NB4 (cell line): Measurements from ENCODE around the gene CCDC187.

Source experiments
- DNase-seq: peaks from one replicate; pipeline ENCODE4 v3.0.0; 2010; ENCODE audit warnings: low read depth
- H3K4me3 ChIP-seq: one replicate; pipeline ENCODE4 v1.5.1; 2011; ENCODE audit warnings: mild to moderate bottlenecking, low read depth, low read length, moderate library complexity
- MYC ChIP-seq: IDR thresholded peaks from 2 replicates; pipeline ENCODE4 v1.6.1; 2011; ENCODE audit warnings: low read depth, low read length
- POLR2A ChIP-seq: IDR thresholded peaks from 2 replicates; pipeline ENCODE4 v1.6.1; 2011; ENCODE audit warnings: mild to moderate bottlenecking; ENCODE audit not compliant: insufficient read length; ENCODE audit errors: extremely low read depth
- TF ChIP-seq, protein P1 (sequence below): IDR thresholded peaks from 2 replicates; pipeline ENCODE4 v1.6.1; 2011; ENCODE audit warnings: low read depth, low read length
- TF ChIP-seq, protein P2 (sequence below): IDR thresholded peaks from one replicate; pipeline ENCODE4 v1.5.1; 2012; ENCODE audit warnings: low read depth, low read length

CCDC187 gene

DNA sequence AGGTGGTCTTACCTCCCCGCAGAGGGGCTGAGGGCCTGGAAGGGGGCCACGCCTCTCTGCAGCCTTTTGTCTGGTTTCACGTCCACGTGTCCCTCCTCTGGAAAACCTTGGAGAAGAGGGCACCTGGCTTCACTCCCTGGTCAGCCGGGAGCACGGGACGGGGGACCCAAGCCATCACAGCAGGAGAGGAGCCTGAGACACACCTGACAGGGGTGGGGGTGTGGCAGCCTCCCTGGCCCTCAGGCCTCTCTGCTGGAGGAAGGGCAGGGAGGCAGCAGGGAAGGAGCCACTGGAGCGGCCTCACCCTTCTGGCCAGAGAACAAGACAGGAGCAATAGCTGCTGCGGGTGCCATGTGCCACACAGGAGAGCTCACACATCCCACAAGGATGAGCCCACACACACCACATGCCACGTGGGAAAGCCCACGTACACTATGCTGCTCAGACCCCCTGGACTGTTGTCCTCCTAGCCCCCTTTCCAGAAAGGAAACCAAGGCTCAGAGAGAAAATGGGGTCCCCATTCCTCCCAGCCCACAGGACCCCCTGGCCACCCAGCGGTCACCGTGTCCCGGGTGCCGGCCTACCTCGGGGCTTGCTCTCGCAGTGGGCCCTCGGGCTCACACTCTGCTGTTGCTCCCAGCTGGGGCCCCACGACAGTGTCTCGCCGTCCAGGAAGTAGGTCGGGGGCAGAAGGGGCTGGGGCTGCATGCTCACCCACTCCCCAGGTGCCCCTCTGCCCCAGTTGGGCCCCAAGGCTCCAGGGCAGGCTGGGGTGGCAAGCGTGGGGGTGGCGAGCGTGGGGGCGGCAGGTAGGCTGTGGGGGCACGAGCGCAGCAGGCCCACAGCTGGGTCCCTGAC, 18.2 kb downstream of the CCDC187 start:
- TF ChIP-seq, protein P1, sequence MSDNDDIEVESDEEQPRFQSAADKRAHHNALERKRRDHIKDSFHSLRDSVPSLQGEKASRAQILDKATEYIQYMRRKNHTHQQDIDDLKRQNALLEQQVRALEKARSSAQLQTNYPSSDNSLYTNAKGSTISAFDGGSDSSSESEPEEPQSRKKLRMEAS: no peak
- no peak overlapping the region for H3K4me3 ChIP-seq
- DNase-seq: no peak

DNA sequence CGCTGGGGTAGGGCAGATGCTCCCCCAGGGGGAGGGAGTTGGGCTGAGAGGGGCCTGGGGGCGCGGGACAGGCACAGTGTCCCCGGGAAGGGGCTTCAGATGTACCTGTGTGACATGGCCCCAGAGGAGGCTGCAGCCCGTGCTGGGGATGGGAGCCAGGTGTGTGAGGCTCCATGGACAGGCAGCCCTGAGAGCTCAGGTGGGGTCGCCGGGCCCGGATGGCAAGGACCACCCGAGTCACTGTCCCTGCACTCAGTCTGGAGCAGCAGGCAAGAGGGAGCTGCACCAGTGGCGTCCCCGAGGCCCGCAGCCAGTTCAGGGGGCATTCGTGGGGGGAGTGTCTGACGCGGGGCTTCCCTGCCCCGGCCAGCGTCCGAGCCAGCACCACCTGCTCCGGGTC, 18.9 kb downstream of the CCDC187 start:
- no peak overlapping the region for H3K4me3 ChIP-seq
- TF ChIP-seq POLR2A (no peak), MYC (no peak)
- TF ChIP-seq, protein P1: no peak
- TF ChIP-seq, protein P2, sequence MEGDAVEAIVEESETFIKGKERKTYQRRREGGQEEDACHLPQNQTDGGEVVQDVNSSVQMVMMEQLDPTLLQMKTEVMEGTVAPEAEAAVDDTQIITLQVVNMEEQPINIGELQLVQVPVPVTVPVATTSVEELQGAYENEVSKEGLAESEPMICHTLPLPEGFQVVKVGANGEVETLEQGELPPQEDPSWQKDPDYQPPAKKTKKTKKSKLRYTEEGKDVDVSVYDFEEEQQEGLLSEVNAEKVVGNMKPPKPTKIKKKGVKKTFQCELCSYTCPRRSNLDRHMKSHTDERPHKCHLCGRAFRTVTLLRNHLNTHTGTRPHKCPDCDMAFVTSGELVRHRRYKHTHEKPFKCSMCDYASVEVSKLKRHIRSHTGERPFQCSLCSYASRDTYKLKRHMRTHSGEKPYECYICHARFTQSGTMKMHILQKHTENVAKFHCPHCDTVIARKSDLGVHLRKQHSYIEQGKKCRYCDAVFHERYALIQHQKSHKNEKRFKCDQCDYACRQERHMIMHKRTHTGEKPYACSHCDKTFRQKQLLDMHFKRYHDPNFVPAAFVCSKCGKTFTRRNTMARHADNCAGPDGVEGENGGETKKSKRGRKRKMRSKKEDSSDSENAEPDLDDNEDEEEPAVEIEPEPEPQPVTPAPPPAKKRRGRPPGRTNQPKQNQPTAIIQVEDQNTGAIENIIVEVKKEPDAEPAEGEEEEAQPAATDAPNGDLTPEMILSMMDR: no peak
- DNase-seq: no peak

DNA sequence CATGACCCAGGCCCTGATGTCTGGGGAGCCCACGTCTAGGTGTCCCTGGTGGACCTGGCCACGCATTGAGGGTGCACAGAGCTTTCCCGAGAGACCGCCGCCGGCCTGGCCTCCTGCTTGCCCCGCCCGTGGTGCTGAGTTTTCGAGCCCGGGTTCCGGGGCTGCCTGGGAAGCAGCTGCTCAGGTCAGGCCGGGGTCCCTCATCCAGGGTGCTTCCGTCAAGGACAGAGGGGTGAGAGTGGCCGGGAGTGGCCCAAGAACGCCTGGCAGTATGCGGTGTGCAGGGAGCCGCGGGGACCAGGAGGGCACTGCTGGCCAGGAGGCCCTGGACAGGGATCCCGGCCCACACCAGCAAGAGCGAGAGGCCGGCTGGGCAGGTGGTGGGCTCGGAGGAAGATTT, 19.6 kb downstream of the CCDC187 start:
- no peak for DNase-seq
- no peak overlapping the region for H3K4me3 ChIP-seq
- TF ChIP-seq, protein P2: no peak
- TF ChIP-seq POLR2A (no peak), MYC (no peak)
- TF ChIP-seq, protein P1: no peak

DNA sequence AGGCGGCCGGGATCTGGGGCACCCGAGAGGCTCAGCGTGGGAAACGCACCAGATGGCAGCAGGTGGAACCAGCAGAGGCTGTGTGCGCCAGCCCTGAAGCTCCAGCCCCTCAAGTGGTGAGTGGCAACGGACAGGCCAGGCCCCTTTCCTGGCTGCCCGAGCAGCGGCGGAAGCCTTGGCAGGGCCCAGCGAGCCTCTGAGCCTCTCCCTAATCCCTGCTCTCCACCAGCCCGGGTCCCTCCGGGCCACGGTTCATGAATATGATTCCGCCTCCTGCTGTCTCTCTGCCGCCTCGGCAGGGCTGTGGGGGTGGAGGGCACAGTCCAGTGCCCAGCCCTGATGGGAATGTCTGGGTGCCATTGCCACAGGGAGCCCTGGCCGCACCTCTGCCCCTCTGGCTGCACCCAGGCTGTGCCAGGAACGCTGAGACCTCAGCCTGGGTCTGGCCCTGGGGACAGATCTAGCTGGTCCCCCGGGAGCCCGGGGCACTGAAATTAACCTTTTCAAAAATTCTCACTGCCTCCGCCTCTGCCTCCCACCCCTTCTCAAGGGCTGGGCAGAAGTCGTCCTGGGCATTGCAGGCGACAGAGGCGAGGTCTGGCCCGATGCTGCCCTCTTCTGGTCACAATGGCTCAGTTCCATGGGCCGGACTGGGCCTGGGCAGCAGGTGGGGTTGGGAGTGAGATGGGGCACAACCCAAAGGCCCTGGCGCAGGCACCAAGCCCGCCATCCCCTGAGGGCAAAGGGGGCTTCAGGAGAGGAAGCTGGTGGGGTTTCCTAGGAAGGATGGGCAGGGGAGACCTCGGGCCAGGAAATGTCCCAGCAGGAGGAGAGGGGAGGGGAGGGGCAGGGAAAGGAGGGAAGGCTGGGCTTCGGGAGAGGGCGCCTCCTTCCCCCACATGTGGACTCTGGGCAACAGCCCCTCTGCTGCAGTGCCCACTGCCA, 20.3 kb downstream of the CCDC187 start:
- peak; percentile 78 for DNase-seq
- TF ChIP-seq, protein P1: no peak
- TF ChIP-seq POLR2A (no peak), MYC (no peak)
- TF ChIP-seq, protein P2: peak; percentile 65
- no peak overlapping the region for H3K4me3 ChIP-seq

DNA sequence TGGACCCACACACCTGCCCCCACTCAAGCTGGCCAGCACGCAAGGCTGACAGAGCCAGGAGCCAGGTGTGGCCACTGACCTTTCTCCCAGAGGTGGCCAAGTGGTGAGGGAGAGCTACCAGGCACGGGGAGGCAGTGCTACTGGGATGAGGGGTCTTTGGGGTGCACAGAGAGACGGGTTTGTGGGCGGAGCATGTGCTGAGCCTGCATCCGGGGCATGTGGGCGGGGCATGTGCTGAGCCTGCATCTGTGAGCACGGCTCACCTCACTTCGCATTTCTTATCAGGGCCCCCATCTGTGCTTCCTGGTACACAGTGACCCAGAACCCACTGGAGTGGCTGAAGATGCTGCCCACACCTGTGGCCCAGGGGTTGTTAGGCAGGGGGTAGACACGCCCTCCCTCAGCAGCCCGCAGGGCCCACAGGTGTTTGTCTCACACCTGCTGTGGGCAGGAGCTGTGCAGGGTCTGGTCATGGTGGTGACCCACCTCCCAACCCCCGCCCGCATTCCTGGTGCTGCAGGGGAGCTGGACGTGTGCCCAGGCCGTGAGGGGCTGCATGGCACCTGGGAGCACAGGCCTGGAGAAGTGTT, 21.5 kb downstream of the CCDC187 start:
- DNase-seq: no peak
- no peak overlapping the region for H3K4me3 ChIP-seq
- TF ChIP-seq MYC: no peak
- TF ChIP-seq, protein P2: no peak
